Breast epithelium (tissue), 3 donors: ENCODE data around the gene ARHGAP26.

ENCODE experiments used
- POLR2A ChIP-seq: fragments of 450-650 bp; IDR thresholded peaks from one replicate; pipeline ENCODE4 v1.6.1; 2016; ENCODE audit warnings: antibody characterized with exemption, mild to moderate bottlenecking, moderate library complexity
- TF ChIP-seq, protein P1 (sequence below), 3 donors: fragments of 450-650 bp; IDR thresholded peaks; one replicate each; pipeline ENCODE4 v1.5.1; 2016 to 2017; ENCODE audit warnings: antibody characterized with exemption in 3 of 3, mild to moderate bottlenecking in 3 of 3, moderate library complexity in 3 of 3

DNA sequence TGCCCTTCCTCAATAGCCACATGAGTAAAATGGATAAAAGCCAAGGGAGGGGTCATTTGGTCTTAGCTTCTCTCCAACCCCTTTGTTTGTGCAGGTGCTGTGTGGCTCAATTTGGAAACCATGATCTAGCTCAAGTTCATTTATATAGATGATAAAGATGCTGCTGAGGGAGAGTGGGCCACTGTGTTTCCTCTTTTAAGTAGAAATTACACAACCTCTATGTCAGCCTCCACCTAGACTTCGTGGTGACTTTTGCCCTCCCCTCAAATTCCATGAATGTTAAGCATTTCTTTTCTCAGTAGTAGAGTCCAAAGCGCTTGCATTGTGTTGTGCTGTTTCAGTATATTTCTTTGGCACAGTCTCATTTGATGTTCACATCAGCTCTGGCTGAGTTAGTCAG, 241.4 kb downstream of the ARHGAP26 start:
- TF ChIP-seq, protein P1, sequence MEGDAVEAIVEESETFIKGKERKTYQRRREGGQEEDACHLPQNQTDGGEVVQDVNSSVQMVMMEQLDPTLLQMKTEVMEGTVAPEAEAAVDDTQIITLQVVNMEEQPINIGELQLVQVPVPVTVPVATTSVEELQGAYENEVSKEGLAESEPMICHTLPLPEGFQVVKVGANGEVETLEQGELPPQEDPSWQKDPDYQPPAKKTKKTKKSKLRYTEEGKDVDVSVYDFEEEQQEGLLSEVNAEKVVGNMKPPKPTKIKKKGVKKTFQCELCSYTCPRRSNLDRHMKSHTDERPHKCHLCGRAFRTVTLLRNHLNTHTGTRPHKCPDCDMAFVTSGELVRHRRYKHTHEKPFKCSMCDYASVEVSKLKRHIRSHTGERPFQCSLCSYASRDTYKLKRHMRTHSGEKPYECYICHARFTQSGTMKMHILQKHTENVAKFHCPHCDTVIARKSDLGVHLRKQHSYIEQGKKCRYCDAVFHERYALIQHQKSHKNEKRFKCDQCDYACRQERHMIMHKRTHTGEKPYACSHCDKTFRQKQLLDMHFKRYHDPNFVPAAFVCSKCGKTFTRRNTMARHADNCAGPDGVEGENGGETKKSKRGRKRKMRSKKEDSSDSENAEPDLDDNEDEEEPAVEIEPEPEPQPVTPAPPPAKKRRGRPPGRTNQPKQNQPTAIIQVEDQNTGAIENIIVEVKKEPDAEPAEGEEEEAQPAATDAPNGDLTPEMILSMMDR (IDR thresholded peaks at IDR 0.05), result no peak
- TF ChIP-seq POLR2A, result no peak
